ENCODE data around the gene DNLZ.

Gene DNLZ

DNA sequence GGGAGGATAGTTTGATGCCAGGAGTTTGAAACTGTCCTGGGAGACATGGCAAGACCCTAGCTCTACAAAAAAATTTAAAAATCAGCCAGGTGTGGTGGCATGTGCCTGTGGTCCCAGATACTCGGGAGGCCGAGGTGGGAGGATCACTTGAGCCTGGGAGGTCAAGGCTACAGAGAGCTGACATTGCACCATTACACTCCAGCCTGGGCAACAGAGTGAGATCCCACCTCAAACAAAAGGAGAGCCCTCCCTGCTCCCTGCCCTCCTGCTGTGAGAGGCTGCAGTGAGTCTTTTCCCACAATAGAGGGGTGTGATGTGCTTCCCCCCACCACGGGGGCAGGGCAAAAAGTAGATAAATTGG lies 49.5 kb downstream of the DNLZ start:
- TF ChIP-seq, protein P1, sequence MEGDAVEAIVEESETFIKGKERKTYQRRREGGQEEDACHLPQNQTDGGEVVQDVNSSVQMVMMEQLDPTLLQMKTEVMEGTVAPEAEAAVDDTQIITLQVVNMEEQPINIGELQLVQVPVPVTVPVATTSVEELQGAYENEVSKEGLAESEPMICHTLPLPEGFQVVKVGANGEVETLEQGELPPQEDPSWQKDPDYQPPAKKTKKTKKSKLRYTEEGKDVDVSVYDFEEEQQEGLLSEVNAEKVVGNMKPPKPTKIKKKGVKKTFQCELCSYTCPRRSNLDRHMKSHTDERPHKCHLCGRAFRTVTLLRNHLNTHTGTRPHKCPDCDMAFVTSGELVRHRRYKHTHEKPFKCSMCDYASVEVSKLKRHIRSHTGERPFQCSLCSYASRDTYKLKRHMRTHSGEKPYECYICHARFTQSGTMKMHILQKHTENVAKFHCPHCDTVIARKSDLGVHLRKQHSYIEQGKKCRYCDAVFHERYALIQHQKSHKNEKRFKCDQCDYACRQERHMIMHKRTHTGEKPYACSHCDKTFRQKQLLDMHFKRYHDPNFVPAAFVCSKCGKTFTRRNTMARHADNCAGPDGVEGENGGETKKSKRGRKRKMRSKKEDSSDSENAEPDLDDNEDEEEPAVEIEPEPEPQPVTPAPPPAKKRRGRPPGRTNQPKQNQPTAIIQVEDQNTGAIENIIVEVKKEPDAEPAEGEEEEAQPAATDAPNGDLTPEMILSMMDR (conservative IDR thresholded peaks at IDR 0.05; ENCODE audit: low read depth, low read length) = no peak
- DNase-seq (ENCODE audit: low read depth) = no peak

GRCh38 chr9:136313111-136314055 lies 50.2 kb downstream of the DNLZ start:
- no peak for DNase-seq (ENCODE audit: low read depth)
- TF ChIP-seq, protein P1 (conservative IDR thresholded peaks at IDR 0.05; ENCODE audit: low read depth, low read length) = no peak
- H3K4me3 ChIP-seq (ENCODE audit: low read length) = no peak overlapping the region

More for the DNA sequence above, 49.5 kb downstream of the DNLZ start:
- H3K4me3 ChIP-seq (ENCODE audit: low read length) = no peak overlapping the region

- no peak overlapping the region for H3K4me3 ChIP-seq (ENCODE audit: low read length)
- DNase-seq (ENCODE audit: low read depth) = no peak
- TF ChIP-seq, protein P1 (conservative IDR thresholded peaks at IDR 0.05; ENCODE audit: low read depth, low read length) = peak; percentile 89
Observed at GRCh38 chr9:136312436-136312835, 51.1 kb downstream of the DNLZ start.

DNA sequence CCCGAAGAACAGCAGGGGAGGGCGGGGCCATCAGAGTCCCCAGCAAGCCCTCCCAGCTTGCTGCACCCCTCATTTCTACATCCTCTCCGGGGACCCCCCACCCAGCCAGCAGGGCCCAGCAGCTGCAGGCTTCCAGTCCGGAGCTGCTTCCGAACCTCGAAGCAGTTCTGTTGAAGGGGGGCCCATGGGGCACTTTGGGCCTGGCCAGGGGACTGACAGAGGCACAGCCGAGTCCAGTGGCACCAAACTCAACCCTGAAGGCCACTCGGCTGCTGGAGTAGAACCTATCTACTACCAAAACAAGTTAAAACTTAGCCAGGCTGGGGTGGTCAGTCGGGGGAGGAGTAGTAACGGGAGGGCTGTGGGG lies 51.6 kb downstream of the DNLZ start:
- DNase-seq (ENCODE audit: low read depth) = no peak
- no peak overlapping the region for H3K4me3 ChIP-seq (ENCODE audit: low read length)
- TF ChIP-seq, protein P1 (conservative IDR thresholded peaks at IDR 0.05; ENCODE audit: low read depth, low read length) = no peak

DNA sequence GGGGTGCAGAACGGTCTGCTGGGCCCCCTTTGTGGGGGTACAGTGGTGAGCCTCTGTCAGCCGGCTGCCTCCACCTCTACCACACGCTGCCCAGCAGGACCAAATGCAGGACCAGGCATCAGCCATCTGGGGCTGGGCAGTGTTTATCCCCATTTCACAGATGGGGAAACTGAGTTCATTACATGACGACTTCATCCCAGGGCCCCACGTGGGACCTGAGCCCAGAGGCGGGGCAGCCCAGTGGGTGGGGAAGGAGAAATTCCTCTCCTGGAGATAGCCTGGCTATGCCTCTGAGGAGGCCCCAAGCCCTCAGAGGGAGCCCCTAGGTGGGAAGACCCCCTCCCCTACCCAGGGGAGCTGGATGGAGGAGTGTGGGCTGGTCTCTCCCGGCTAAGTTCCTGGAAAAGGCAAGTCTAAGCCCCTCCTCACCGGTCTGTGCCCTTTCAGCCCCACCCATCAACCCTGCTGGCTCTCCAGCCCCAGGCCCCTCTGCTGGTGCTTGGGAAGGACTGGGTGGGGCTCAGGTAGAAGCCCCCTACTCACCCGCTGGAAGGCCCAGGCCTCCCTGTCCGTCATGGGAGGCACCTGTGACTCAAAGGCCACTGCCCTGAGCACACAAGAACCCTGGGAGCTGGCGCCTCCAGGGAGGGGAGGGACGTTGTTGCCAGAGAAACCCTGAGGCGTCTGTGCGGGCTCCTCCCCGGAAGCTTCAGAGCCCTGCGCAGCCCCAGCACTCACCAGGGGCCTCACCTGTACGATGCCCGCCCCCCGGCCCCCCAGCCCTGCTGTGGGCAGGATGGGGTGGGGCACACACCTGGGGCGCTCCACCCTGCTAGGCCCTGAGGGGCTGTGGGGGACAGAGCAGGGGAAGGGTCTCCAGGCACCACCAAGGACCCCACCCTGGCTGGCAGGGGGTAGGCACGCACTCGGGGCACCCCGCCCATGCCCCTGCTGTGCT lies 52.2 kb downstream of the DNLZ start:
- H3K4me3 ChIP-seq (ENCODE audit: low read length) = no peak overlapping the region
- DNase-seq (ENCODE audit: low read depth) = no peak
- TF ChIP-seq, protein P1 (conservative IDR thresholded peaks at IDR 0.05; ENCODE audit: low read depth, low read length) = no peak

DNA sequence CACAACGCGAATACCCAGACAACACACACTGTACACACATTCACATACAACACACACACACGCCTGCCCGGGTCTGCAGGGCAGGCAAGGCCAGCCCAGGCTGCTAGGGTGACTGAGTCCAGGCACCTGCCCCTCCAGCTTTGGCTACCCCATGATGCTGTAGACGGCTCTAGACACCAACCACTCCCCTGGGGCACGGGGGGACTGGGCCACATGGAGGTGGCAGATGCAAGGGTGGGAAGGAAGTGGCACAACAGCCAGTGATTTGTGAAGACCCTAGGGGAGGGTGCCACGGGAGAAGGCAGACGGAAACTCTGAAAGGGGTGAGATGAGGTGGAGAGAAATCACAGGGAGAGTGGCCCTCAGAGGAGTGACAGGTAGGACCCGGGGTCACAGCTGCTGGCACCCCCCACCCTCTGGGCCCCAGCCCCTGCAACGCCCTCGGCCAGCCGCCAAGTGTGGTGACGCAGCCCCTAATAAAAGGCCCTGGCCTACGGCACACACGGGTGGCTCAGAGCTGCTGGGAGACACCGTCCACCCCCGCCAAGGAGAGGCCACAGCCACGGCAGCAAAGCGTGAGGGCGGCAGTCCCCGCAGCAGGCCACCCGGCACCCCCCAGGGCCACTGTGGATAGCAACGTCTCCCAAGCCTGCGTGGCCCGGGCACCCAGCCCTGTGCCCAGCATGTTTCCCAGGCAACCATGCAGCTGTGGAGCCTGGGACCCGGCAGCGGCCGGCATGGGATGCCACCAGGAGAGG lies 53.1 kb downstream of the DNLZ start:
- DNase-seq (ENCODE audit: low read depth) = no peak
- TF ChIP-seq, protein P1 (conservative IDR thresholded peaks at IDR 0.05; ENCODE audit: low read depth, low read length) = no peak
- H3K4me3 ChIP-seq (ENCODE audit: low read length) = no peak overlapping the region
